Fibroblast of lung (primary cell): ENCODE data around the gene PRKACB. TPM values are rescaled to one million over a fixed set of nuclear protein-coding genes. Genes with fewer than 3 reads are reported as not detected.

Source experiments
- DNase-seq, 2 donors: peaks; one replicate each; pipeline versions ENCODE4 v3.0.0 to v3.0.0-alpha.2; 2010; ENCODE audit warnings: low read depth in 2 of 2
- H2AFZ ChIP-seq: 2 replicates; pipeline ENCODE4 v1.5.1; 2012; ENCODE audit warnings: low read length, control low read depth, inconsistent platforms
- H3K27ac ChIP-seq: 2 replicates; pipeline ENCODE4 v1.5.1; 2011; ENCODE audit warnings: low read length, control low read depth; ENCODE audit not compliant: insufficient read depth
- H3K27me3 ChIP-seq: 2 replicates; pipeline ENCODE4 v1.5.1; 2011; ENCODE audit warnings: mild to moderate bottlenecking, low read length; ENCODE audit not compliant: control insufficient read depth, insufficient read depth
- H3K36me3 ChIP-seq: 2 replicates; pipeline ENCODE4 v1.5.1; 2011; ENCODE audit warnings: low read length; ENCODE audit not compliant: control insufficient read depth, insufficient read depth
- H3K4me1 ChIP-seq: 2 replicates; pipeline ENCODE4 v1.5.1; 2011; ENCODE audit warnings: low read length; ENCODE audit not compliant: control insufficient read depth, insufficient read depth; ENCODE audit errors: extremely low read depth
- H3K4me2 ChIP-seq: 2 replicates; pipeline ENCODE4 v1.5.1; 2011; ENCODE audit warnings: low read length, control low read depth; ENCODE audit not compliant: insufficient read depth; ENCODE audit errors: extremely low read depth
- H3K4me3 ChIP-seq, 4 experiments: fragments of 200-600 bp in 1 of 4; sonication (generic) in 1 of 4; replicated peaks in 1 of 4; 2 replicates each; pipeline ENCODE4 v1.5.1; 2011 to 2016; ENCODE audit warnings: low read length in 4 of 4, low read depth in 3 of 4, mild to moderate bottlenecking in 3 of 4, control low read depth in 2 of 4, inconsistent platforms in 1 of 4, mixed read lengths in 1 of 4; ENCODE audit not compliant: insufficient read depth in 1 of 4; ENCODE audit errors: control extremely low read depth in 1 of 4
- H3K79me2 ChIP-seq: 2 replicates; pipeline ENCODE4 v1.5.1; 2012; ENCODE audit warnings: mild to moderate bottlenecking, low read length, inconsistent platforms; ENCODE audit not compliant: control insufficient read depth, insufficient read depth
- H3K9ac ChIP-seq: 2 replicates; pipeline ENCODE4 v1.5.1; 2011; ENCODE audit warnings: mild to moderate bottlenecking, low read length, control low read depth; ENCODE audit not compliant: insufficient read depth
- H3K9me3 ChIP-seq: 2 replicates; pipeline ENCODE4 v1.5.1; 2012; ENCODE audit warnings: low read depth, low read length; ENCODE audit not compliant: control insufficient read depth, insufficient read depth
- H4K20me1 ChIP-seq: 2 replicates; pipeline ENCODE4 v1.5.1; 2011; ENCODE audit warnings: low read length; ENCODE audit not compliant: control insufficient read depth, insufficient read depth; ENCODE audit errors: extremely low read depth
- CTCF ChIP-seq, 2 donors: IDR thresholded peaks in 1 of 2; conservative IDR thresholded peaks in 1 of 2; 1 replicate in 1 of 2; 2 replicates in 1 of 2; pipeline ENCODE4 v1.5.1; 2011 to 2012; ENCODE audit warnings: low read length in 2 of 2, control low read depth in 1 of 2, inconsistent platforms in 1 of 2, low read depth in 1 of 2, mild to moderate bottlenecking in 1 of 2
- EZH2 ChIP-seq: IDR thresholded peaks from 2 replicates; pipeline ENCODE4 v1.5.1; 2012; ENCODE audit warnings: low read length, control low read depth, mild to moderate bottlenecking; ENCODE audit errors: missing control alignments
- polyA plus RNA-seq, 2 donors: library from polyadenylated mRNA; depleted of rRNA in 1 of 2; stranded (reverse) in 1 of 2; unstranded in 1 of 2; fragments of >200 nt; gene quantifications; 2 replicates each; pipeline ENCODE4 v1.2.1, GENCODE V29; 2011 to 2012; ENCODE audit warnings: missing spikeins in 1 of 2
- total RNA-seq: library from RNA; depleted of rRNA; stranded (reverse); fragments of >200 nt; gene quantifications from 2 replicates; pipeline ENCODE4 v1.2.1, GENCODE V29; 2014

Gene PRKACB
- total and polyA plus RNA-seq, 2 donors (not counting 1 experiment from before 2014, with no cell fraction given): 22.0 to 32.6 TPM

- TF ChIP-seq CTCF (conservative IDR thresholded peaks at IDR 0.05 in 1 of 2, IDR thresholded peaks at IDR 0.05 in 1 of 2; ENCODE audit: low read depth in 1 of 2, low read length in 2 of 2): peak; percentile 69 to 73
- TF ChIP-seq EZH2: no peak
- Histone ChIP-seq H2AFZ (no peak overlapping the region), H3K36me3 (no peaks in the 10 kb centered on the region), H3K4me2 (no peak overlapping the region), H3K4me3 (no peak overlapping the region), H3K27ac (no peak overlapping the region), H4K20me1 (peaks cover 2% of the 10 kb centered on the region), H3K27me3 (no peaks in the 10 kb centered on the region), H3K4me1 (no peaks in the 10 kb centered on the region), H3K9me3 (no peaks in the 10 kb centered on the region), H3K79me2 (no peaks in the 10 kb centered on the region), H3K9ac (no peak overlapping the region)
- peak; percentile 42 to 74 for DNase-seq
Measured at GRCh38 chr1:84122780-84123382, 21.2 kb upstream of the PRKACB start.

- H3K4me1 ChIP-seq: no peaks in the 10 kb centered on the region
- TF ChIP-seq EZH2: no peak
Measured at GRCh38 chr1:84133479-84133878, 10.6 kb upstream of the PRKACB start.

GRCh38 chr1:84135341-84135740, 8.7 kb upstream of the PRKACB start:
- no peaks in the 10 kb centered on the region for H3K9me3 ChIP-seq
- no peaks in the 10 kb centered on the region for H3K79me2 ChIP-seq
- no peak for DNase-seq
- TF ChIP-seq EZH2: no peak
- TF ChIP-seq CTCF (conservative IDR thresholded peaks at IDR 0.05 in 1 of 2, IDR thresholded peaks at IDR 0.05 in 1 of 2; ENCODE audit: low read depth in 1 of 2, low read length in 2 of 2): no peak
- no peak overlapping the region for H3K4me3 ChIP-seq
- H4K20me1 ChIP-seq: no peaks in the 10 kb centered on the region
- H2AFZ ChIP-seq: no peak overlapping the region
- no peaks in the 10 kb centered on the region for H3K27me3 ChIP-seq
- no peaks in the 10 kb centered on the region for H3K4me1 ChIP-seq
- no peak overlapping the region for H3K27ac ChIP-seq
- no peak overlapping the region for H3K9ac ChIP-seq
- no peak overlapping the region for H3K4me2 ChIP-seq
- H3K36me3 ChIP-seq: no peaks in the 10 kb centered on the region

More at GRCh38 chr1:84133479-84133878, 10.6 kb upstream of the PRKACB start:
- Histone ChIP-seq H3K27me3 (no peaks in the 10 kb centered on the region), H3K9ac (no peak overlapping the region), H3K36me3 (no peaks in the 10 kb centered on the region), H4K20me1 (no peaks in the 10 kb centered on the region), H3K9me3 (no peaks in the 10 kb centered on the region), H2AFZ (no peak overlapping the region), H3K4me3 (no peak overlapping the region), H3K79me2 (no peaks in the 10 kb centered on the region), H3K4me2 (no peak overlapping the region), H3K27ac (no peak overlapping the region)
- no peak for DNase-seq
